Colonic mucosa (tissue), 4 donors: Measurements from ENCODE around the gene C13orf42. TPM values are rescaled to one million over a fixed set of nuclear protein-coding genes. Genes with fewer than 3 reads are reported as not detected.

Source experiments
- DNase-seq: peaks from one replicate; pipeline ENCODE4 v3.0.0-alpha.2; 2020
- H3K27ac ChIP-seq: fragments of 200-600 bp; one replicate; pipeline ENCODE4 v1.8.0; 2021
- H3K27me3 ChIP-seq: fragments of 200-600 bp; one replicate; pipeline ENCODE4 v1.8.0; 2021
- H3K36me3 ChIP-seq: fragments of 200-600 bp; one replicate; pipeline ENCODE4 v1.8.0; 2021
- H3K4me1 ChIP-seq: fragments of 200-600 bp; one replicate; pipeline ENCODE4 v1.8.0; 2021; ENCODE audit warnings: mild to moderate bottlenecking
- H3K4me3 ChIP-seq: fragments of 200-600 bp; one replicate; pipeline ENCODE4 v1.8.0; 2021
- H3K9ac ChIP-seq, 2 donors: one replicate each; pipeline ENCODE4 v1.7.0; 2013; ENCODE audit warnings: control low read depth in 2 of 2, low read depth in 2 of 2, low read length in 2 of 2
- H3K9me3 ChIP-seq: fragments of 200-600 bp; one replicate; pipeline ENCODE4 v1.8.0; 2021
- intact Hi-C: fragments of 100-400 bp; cut with DNase I; formaldehyde crosslinking; loops from one replicate; pipeline ENCODE4 v1.14.1; 2022
- total RNA-seq, 2 donors: library from RNA; stranded (reverse); fragmentation: NEBNext Ultra II Directional in 1 of 2; extraction: Animal tissue kit (Norgen Biotek cat#: 25700) in 1 of 2; gene quantifications; one replicate each; pipeline ENCODE4 v1.2.1, GENCODE V29; 2021
- TF ChIP-seq, protein P1 (sequence below): fragments of 200-600 bp; IDR thresholded peaks from one replicate; pipeline ENCODE4 v1.8.0; 2022; ENCODE audit warnings: antibody characterized with exemption, mild to moderate bottlenecking
- donor health status: healthy.
- donor health status: DM: no; HTN: no; CAD: no.
- donor health status: DM: no; HTN: no; CAD: no.

Gene C13orf42
- total RNA-seq, 2 donors from 2014 or later: not detected

DNA sequence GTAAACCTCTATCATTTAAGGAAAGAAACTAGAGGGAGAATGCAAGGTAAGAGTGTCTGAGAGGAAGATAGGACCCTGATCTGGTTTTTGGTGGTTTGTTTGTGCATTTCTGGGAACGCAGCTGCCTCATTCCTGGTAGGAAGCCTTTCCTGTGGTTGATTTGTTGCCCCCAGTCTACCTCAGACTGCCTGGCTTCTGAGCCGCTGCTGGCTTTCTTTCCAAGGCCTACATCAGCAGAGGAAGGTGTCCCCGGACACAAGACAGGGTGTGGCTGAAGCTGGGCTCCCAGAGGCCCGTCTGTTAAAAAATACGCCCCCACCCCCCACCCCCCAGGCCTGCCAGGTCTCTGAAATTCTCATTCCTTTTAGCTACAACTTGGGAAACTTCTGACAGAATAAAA is 42.6 kb downstream of the C13orf42 start:
- no peak for DNase-seq
- TF ChIP-seq, protein P1, sequence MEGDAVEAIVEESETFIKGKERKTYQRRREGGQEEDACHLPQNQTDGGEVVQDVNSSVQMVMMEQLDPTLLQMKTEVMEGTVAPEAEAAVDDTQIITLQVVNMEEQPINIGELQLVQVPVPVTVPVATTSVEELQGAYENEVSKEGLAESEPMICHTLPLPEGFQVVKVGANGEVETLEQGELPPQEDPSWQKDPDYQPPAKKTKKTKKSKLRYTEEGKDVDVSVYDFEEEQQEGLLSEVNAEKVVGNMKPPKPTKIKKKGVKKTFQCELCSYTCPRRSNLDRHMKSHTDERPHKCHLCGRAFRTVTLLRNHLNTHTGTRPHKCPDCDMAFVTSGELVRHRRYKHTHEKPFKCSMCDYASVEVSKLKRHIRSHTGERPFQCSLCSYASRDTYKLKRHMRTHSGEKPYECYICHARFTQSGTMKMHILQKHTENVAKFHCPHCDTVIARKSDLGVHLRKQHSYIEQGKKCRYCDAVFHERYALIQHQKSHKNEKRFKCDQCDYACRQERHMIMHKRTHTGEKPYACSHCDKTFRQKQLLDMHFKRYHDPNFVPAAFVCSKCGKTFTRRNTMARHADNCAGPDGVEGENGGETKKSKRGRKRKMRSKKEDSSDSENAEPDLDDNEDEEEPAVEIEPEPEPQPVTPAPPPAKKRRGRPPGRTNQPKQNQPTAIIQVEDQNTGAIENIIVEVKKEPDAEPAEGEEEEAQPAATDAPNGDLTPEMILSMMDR: no peak
- Histone ChIP-seq H3K9ac (no peak overlapping the region), H3K4me1 (no peaks in the 10 kb centered on the region), H3K27ac (no peak overlapping the region), H3K9me3 (no peaks in the 10 kb centered on the region), H3K36me3 (no peaks in the 10 kb centered on the region), H3K4me3 (no peak overlapping the region), H3K27me3 (no peaks in the 10 kb centered on the region)
- intact Hi-C loops: no loop called here

GRCh38 chr13:51067706-51068105 is 43.4 kb downstream of the C13orf42 start:
- no peak overlapping the region for H3K4me3 ChIP-seq
- H3K36me3 ChIP-seq: no peaks in the 10 kb centered on the region
- intact Hi-C loops: no loop called here

DNA sequence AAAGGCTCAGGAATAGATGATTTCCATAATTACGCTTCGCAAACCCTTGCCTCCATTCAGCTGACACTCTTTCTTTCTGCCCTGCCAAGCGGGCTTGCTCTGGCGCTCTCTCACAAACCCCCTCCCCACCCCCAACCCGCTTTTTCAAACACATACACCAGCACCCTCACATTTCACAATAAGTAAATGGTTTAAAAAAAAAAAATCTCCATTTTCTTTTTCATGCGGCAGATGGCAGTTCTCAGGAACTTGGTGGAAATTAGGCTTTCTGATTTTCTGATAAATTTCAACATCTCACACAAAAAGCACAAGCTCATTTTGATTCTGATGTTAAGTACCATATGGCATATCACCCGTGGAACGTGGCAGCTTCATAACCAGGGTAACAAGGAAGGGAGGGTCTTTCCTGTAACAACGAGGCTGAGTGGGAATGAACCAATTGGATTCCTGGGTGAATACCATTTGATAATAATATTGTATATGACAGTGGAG is 43.8 kb downstream of the C13orf42 start:
- H3K27ac ChIP-seq: no peak overlapping the region
- no peak overlapping the region for H3K9ac ChIP-seq
- H3K36me3 ChIP-seq: no peaks in the 10 kb centered on the region
- H3K9me3 ChIP-seq: no peaks in the 10 kb centered on the region
- no peak for DNase-seq
- intact Hi-C loops: no loop called here
- TF ChIP-seq, protein P1: no peak
- H3K4me3 ChIP-seq: no peak overlapping the region
- H3K4me1 ChIP-seq: no peaks in the 10 kb centered on the region
- H3K27me3 ChIP-seq: no peaks in the 10 kb centered on the region

More at GRCh38 chr13:51067706-51068105, 43.4 kb downstream of the C13orf42 start:
- no peak for DNase-seq
- Histone ChIP-seq H3K27ac (no peak overlapping the region), H3K27me3 (no peaks in the 10 kb centered on the region), H3K9me3 (no peaks in the 10 kb centered on the region), H3K9ac (no peak overlapping the region), H3K4me1 (no peaks in the 10 kb centered on the region)
- TF ChIP-seq, protein P1: no peak

GRCh38 chr13:51066091-51066831 is 44.8 kb downstream of the C13orf42 start:
- Histone ChIP-seq H3K36me3 (no peaks in the 10 kb centered on the region), H3K9me3 (no peaks in the 10 kb centered on the region), H3K27me3 (no peaks in the 10 kb centered on the region), H3K4me1 (no peaks in the 10 kb centered on the region), H3K27ac (no peak overlapping the region), H3K4me3 (no peak overlapping the region), H3K9ac (no peak overlapping the region)
- TF ChIP-seq, protein P1: no peak
- intact Hi-C loops: no loop called here
- DNase-seq: no peak

DNA sequence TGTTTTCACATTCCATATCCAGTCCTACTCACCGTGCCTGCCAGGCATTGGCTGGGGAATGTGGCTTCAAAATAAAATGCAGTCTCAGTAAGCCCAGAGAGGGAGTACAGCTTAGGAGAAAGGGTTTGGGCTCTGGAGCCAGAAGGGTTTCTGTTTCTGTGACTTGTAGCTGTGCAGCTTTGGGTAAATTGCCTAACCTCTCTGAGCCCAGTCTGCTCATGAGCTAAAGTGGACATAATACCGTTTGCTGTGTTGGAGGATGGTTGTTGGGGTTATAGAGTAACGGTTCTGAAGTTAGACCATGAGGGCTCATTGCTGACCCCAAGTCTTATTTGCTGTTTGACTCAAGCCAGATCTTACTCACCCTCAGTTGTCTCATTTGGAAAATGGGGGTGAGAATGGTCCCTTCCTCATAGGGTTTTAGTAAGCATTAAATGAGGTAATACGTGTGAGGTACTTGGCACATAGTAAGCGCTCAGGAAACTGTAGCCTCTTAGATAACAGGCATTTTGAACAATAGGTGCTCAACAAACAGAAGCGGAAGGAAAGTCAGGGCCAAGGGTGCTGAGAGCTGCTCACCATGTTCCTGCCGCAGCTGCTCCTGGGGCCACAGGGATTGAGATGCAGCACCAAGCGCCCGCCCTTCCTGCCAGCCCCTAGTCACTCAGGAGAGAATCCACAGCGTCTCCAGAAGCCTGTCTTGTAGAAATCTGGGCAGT is 45.5 kb downstream of the C13orf42 start:
- Histone ChIP-seq H3K9me3 (no peaks in the 10 kb centered on the region), H3K4me1 (no peaks in the 10 kb centered on the region), H3K4me3 (no peak overlapping the region), H3K9ac (no peak overlapping the region), H3K36me3 (no peaks in the 10 kb centered on the region), H3K27ac (no peak overlapping the region), H3K27me3 (no peaks in the 10 kb centered on the region)
- intact Hi-C loops: no loop called here
- no peak for DNase-seq
- TF ChIP-seq, protein P1: no peak
